Keratinocyte (primary cell): ENCODE results near the gene COA8. TPM values are rescaled to one million over a fixed set of nuclear protein-coding genes. Genes with fewer than 3 reads are reported as not detected.

Experiments
- DNase-seq: peaks from one replicate; pipeline ENCODE4 v3.0.0-alpha.2; 2011; ENCODE audit warnings: low read depth, missing footprints, low spot score
- FAIRE-seq: peaks from 2 replicates; lab custom pipeline; 2011; peaks lifted over from hg19 to GRCh38; lab: Jason Lieb, UNC
- H2AFZ ChIP-seq: 2 replicates; pipeline ENCODE4 v1.6.0; 2012; ENCODE audit warnings: low read length, control low read depth, inconsistent platforms; ENCODE audit not compliant: control insufficient read depth
- H3K27ac ChIP-seq: 2 replicates; pipeline ENCODE4 v1.5.1; 2011; ENCODE audit warnings: low read length; ENCODE audit not compliant: control insufficient read depth, insufficient read depth
- H3K27me3 ChIP-seq: 3 replicates; pipeline ENCODE4 v1.6.0; 2011; ENCODE audit warnings: low read length; ENCODE audit not compliant: control insufficient read depth, insufficient read depth; ENCODE audit errors: extremely low read depth
- H3K36me3 ChIP-seq, 2 experiments: 2 replicates in 1 of 2; 3 replicates in 1 of 2; pipeline ENCODE4 v1.5.1; 2011; ENCODE audit warnings: low read length in 2 of 2, mild to moderate bottlenecking in 1 of 2; ENCODE audit not compliant: control insufficient read depth in 2 of 2, insufficient read depth in 2 of 2; ENCODE audit errors: extremely low read depth in 1 of 2
- H3K4me1 ChIP-seq: 3 replicates; pipeline ENCODE4 v1.5.1; 2011; ENCODE audit warnings: low read length; ENCODE audit not compliant: control insufficient read depth, insufficient read depth; ENCODE audit errors: extremely low read depth
- H3K4me2 ChIP-seq: 3 replicates; pipeline ENCODE4 v1.6.0; 2011; ENCODE audit warnings: low read depth, low read length; ENCODE audit not compliant: control insufficient read depth, insufficient read depth; ENCODE audit errors: extremely low read depth
- H3K4me3 ChIP-seq, 3 experiments: fragments of 200-600 bp in 1 of 3; sonication (generic) in 1 of 3; 2 replicates in 2 of 3; 3 replicates in 1 of 3; pipeline ENCODE4 v1.5.1; 2011 to 2016; ENCODE audit warnings: low read length in 3 of 3, mild to moderate bottlenecking in 3 of 3, control low read depth in 2 of 3, inconsistent platforms in 1 of 3, low read depth in 1 of 3, mixed read lengths in 1 of 3, mixed run types in 1 of 3, moderate library complexity in 1 of 3; ENCODE audit not compliant: control insufficient read depth in 2 of 3, insufficient read depth in 2 of 3; ENCODE audit errors: extremely low read depth in 1 of 3
- H3K79me2 ChIP-seq: 2 replicates; pipeline ENCODE4 v1.6.0; 2012; ENCODE audit warnings: low read length; ENCODE audit not compliant: control insufficient read depth, insufficient read depth
- H3K9ac ChIP-seq: 3 replicates; pipeline ENCODE4 v1.6.0; 2011; ENCODE audit warnings: low read length; ENCODE audit not compliant: control insufficient read depth, insufficient read depth; ENCODE audit errors: extremely low read depth
- H3K9me1 ChIP-seq: 3 replicates; pipeline ENCODE4 v1.6.0; 2011; ENCODE audit warnings: low read length; ENCODE audit not compliant: control insufficient read depth, insufficient read depth; ENCODE audit errors: extremely low read depth
- H3K9me3 ChIP-seq: 2 replicates; pipeline ENCODE4 v1.5.1; 2012; ENCODE audit warnings: low read depth, low read length; ENCODE audit not compliant: control insufficient read depth
- H4K20me1 ChIP-seq: 3 replicates; pipeline ENCODE4 v1.6.0; 2011; ENCODE audit warnings: low read length; ENCODE audit not compliant: control insufficient read depth, insufficient read depth; ENCODE audit errors: extremely low read depth
- CTCF ChIP-seq, 3 experiments: IDR thresholded peaks in 1 of 3; conservative IDR thresholded peaks in 1 of 3; optimal IDR thresholded peaks in 1 of 3; 2 replicates in 2 of 3; 3 replicates in 1 of 3; pipeline versions ENCODE3 to v1.5.1; 2011; ENCODE audit warnings: low read length in 3 of 3, mild to moderate bottlenecking in 3 of 3, moderate library complexity in 2 of 3, control low read depth in 1 of 3, inconsistent platforms in 1 of 3; ENCODE audit not compliant: insufficient read depth in 2 of 3; ENCODE audit errors: extremely low read depth in 1 of 3
- EZH2 ChIP-seq: IDR thresholded peaks from one replicate; pipeline ENCODE4 v1.6.1; 2012; ENCODE audit warnings: inconsistent platforms, mild to moderate bottlenecking, low read length, moderate library complexity
- dilution Hi-C: fragments of 300-500 bp; cut with MboI; formaldehyde crosslinking; loops from one replicate; pipeline ENCODE4 v1.7.0; 2020; ENCODE audit warnings: low sequenced_read_pairs; ENCODE audit not compliant: extremely low pct_ligation_motif_present
- polyA plus RNA-seq, 5 experiments: library from polyadenylated mRNA; depleted of rRNA in 3 of 5; stranded (reverse) in 3 of 5; stranded (forward) in 1 of 5; unstranded in 1 of 5; fragments of >200 nt; gene quantifications; 1 replicate in 1 of 5; 2 replicates in 3 of 5; 3 replicates in 1 of 5; pipeline versions ENCODE4 v1.2.1 to v1.2.3, GENCODE V29; 2011 to 2012; ENCODE audit warnings: missing spikeins in 2 of 5, low read depth in 1 of 5, low replicate concordance in 1 of 5

Gene COA8
- polyA plus RNA-seq, 1 donor (not counting 4 experiments of a cell fraction or from before 2014, with no cell fraction given) = 24.8 TPM

GRCh38 chr14:103544388-103545218, 18.2 kb upstream of the COA8 start:
- dilution Hi-C loops = no loop called here
- Histone ChIP-seq H3K27me3 (no peaks in the 10 kb centered on the region), H4K20me1 (peaks cover 7% of the 10 kb centered on the region), H3K9me1 (no peaks in the 10 kb centered on the region), H2AFZ (no peak overlapping the region), H3K9ac (no peak overlapping the region), H3K4me1 (peaks cover 29% of the 10 kb centered on the region), H3K9me3 (no peaks in the 10 kb centered on the region), H3K79me2 (no peaks in the 10 kb centered on the region), H3K4me2 (no peak overlapping the region), H3K27ac (no peak overlapping the region), H3K4me3 (no peak overlapping the region), H3K36me3 (no peaks in the 10 kb centered on the region)
- FAIRE-seq (no peak), DNase-seq (no peak)
- TF ChIP-seq EZH2 = no peak
- TF ChIP-seq CTCF (optimal IDR thresholded peaks at IDR 0.05 in 1 of 3, IDR thresholded peaks at IDR 0.05 in 1 of 3, conservative IDR thresholded peaks at IDR 0.05 in 1 of 3; ENCODE audit: extremely low read depth in 1 of 3, insufficient read depth in 2 of 3, low read length in 3 of 3) = no peak

DNA sequence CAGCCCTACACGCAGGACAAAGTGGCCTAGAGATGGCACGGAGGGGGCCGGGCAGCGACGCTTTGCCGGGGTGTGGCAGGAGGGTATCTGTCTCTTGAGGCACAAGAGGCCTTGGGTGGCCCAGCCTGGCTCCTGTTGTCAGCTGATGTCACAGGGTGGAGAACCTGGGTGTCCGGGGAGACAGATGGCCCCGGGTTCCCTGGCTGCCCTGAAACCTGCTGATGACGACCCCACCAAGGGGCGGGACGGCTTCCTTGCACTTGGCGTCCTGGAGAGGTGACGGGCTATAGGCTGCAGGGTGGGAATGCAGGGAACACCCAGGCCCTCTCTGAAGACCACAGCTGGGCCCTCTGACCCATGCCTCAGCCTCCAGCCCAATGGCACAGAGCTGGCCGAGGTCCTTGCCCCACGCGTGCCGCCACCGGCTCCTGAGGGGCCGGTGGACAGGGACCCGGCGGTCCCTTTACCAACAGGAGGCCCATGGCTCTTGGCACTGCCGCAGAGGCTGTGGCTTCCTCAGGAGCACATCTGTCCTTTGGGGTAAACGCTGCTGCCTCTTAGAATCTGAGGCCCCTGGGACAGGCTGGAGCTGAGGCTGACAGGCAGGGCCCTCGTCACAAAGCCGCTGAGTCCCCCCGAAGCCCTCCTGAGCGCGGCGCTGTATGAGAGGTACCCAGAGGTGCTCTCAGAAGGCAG, 17.4 kb upstream of the COA8 start:
- Histone ChIP-seq H3K27me3 (no peaks in the 10 kb centered on the region), H3K4me1 (peaks cover 21% of the 10 kb centered on the region), H4K20me1 (peaks cover 7% of the 10 kb centered on the region), H2AFZ (no peak overlapping the region), H3K36me3 (no peaks in the 10 kb centered on the region), H3K9me1 (no peaks in the 10 kb centered on the region), H3K4me3 (no peak overlapping the region), H3K27ac (no peak overlapping the region), H3K4me2 (no peak overlapping the region), H3K9me3 (no peaks in the 10 kb centered on the region), H3K79me2 (no peaks in the 10 kb centered on the region), H3K9ac (no peak overlapping the region)
- TF ChIP-seq CTCF (optimal IDR thresholded peaks at IDR 0.05 in 1 of 3, IDR thresholded peaks at IDR 0.05 in 1 of 3, conservative IDR thresholded peaks at IDR 0.05 in 1 of 3; ENCODE audit: extremely low read depth in 1 of 3, insufficient read depth in 2 of 3, low read length in 3 of 3) (no peak), EZH2 (no peak)
- dilution Hi-C loops = no loop called here
- DNase-seq (no peak), FAIRE-seq (no peak)
